ENCODE results near the gene MOV10L1. TPM values are rescaled to one million over a fixed set of nuclear protein-coding genes. Genes with fewer than 3 reads are reported as not detected.

The MOV10L1 gene
- total and polyA plus RNA-seq, 9 of the 15 experiments (the other 6 are each of a cell fraction or from before 2014, with no cell fraction given) = 0.06 to 0.43 (median 0.15) TPM

DNA sequence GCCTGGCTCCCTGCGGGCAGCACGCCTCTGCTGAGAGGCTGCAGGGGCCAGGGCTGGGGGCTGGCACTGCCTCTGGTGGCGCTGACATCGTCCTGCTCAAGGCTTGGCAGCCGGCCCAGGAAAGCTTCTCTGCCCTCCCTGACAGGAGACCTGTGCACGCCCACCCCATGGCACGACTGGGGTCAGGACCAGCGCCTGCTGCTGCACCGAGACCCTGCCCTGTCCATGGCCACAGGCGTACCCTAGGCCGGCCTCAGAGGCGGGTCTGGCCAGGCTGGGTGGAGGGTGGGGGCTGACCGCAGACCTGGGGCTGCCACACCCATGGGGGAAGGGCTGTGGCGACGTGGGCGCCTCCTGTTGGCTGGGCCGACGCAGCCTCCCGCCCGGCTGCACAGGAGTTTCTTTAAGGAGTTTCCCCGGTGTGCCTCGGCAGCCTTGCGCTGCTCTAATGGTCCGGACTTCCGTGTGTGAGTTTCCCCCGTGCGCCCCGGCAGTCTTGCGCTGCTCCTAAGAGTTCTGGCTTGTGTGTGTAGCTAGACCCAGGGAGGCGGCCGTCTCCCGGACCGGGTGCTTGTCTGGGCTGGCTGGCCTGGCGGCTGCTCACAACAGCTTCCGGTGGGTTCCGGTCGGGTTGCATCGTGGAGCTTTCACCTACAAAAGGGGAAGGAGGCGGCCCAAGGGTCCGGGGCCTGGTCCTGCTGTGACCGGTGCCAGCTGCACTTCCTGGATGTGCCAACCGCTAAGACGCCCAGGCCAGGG lies 100.6 kb downstream of the MOV10L1 start (continued):
- TF ChIP-seq, protein P1, sequence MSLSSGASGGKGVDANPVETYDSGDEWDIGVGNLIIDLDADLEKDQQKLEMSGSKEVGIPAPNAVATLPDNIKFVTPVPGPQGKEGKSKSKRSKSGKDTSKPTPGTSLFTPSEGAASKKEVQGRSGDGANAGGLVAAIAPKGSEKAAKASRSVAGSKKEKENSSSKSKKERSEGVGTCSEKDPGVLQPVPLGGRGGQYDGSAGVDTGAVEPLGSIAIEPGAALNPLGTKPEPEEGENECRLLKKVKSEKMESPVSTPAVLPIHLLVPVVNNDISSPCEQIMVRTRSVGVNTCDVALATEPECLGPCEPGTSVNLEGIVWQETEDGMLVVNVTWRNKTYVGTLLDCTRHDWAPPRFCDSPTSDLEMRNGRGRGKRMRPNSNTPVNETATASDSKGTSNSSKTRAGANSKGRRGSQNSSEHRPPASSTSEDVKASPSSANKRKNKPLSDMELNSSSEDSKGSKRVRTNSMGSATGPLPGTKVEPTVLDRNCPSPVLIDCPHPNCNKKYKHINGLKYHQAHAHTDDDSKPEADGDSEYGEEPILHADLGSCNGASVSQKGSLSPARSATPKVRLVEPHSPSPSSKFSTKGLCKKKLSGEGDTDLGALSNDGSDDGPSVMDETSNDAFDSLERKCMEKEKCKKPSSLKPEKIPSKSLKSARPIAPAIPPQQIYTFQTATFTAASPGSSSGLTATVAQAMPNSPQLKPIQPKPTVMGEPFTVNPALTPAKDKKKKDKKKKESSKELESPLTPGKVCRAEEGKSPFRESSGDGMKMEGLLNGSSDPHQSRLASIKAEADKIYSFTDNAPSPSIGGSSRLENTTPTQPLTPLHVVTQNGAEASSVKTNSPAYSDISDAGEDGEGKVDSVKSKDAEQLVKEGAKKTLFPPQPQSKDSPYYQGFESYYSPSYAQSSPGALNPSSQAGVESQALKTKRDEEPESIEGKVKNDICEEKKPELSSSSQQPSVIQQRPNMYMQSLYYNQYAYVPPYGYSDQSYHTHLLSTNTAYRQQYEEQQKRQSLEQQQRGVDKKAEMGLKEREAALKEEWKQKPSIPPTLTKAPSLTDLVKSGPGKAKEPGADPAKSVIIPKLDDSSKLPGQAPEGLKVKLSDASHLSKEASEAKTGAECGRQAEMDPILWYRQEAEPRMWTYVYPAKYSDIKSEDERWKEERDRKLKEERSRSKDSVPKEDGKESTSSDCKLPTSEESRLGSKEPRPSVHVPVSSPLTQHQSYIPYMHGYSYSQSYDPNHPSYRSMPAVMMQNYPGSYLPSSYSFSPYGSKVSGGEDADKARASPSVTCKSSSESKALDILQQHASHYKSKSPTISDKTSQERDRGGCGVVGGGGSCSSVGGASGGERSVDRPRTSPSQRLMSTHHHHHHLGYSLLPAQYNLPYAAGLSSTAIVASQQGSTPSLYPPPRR (CRISPR knock-in tag; IDR thresholded peaks at IDR 0.05; ENCODE audit: borderline replicate concordance) = no peak
- TF ChIP-seq ZNF121 (CRISPR knock-in tag; conservative IDR thresholded peaks at IDR 0.05) (no peak), MED1 (CRISPR knock-in tag; IDR thresholded peaks at IDR 0.05; ENCODE audit: borderline replicate concordance) (no peak), ZNF431 (CRISPR knock-in tag; IDR thresholded peaks at IDR 0.05) (no peak), PRPF4 (IDR thresholded peaks at IDR 0.05; ENCODE audit: insufficient read depth, low read depth, low read length, poor library complexity, severe bottlenecking) (no peak), ZBTB7A (IDR thresholded peaks at IDR 0.05; ENCODE audit: borderline replicate concordance, control insufficient read depth, low read depth, low read length) (peak; percentile 57; the same call in 1 of the 2 replicates), HMG20B (CRISPR knock-in tag; IDR thresholded peaks at IDR 0.05) (no peak), GABPB1 (CRISPR knock-in tag; IDR thresholded peaks at IDR 0.05) (peak; percentile 76), JUNB (CRISPR knock-in tag; conservative IDR thresholded peaks at IDR 0.05) (no peak), SP1 (CRISPR knock-in tag; IDR thresholded peaks at IDR 0.05) (peak; percentile 60; the same call in 1 of the 2 replicates), ILF3 (IDR thresholded peaks at IDR 0.05; ENCODE audit: borderline replicate concordance) (no peak), CCNT2 (IDR thresholded peaks at IDR 0.05; ENCODE audit: borderline replicate concordance, extremely low read depth, insufficient read length, low read depth, low read length) (peak; percentile 57), NEUROD1 (IDR thresholded peaks at IDR 0.05; ENCODE audit: borderline replicate concordance, low read depth, low read length, partially characterized antibody) (no peak), RBM15 (IDR thresholded peaks at IDR 0.05; ENCODE audit: insufficient read depth, low read length) (no peak), ZNF444 (CRISPR knock-in tag; IDR thresholded peaks at IDR 0.05) (no peak), MCM7 (IDR thresholded peaks at IDR 0.05) (no peak), ZSCAN29 (IDR thresholded peaks at IDR 0.05) (no peak), ADNP (tag; IDR thresholded peaks at IDR 0.05) (no peak), PHF20 (IDR thresholded peaks at IDR 0.05; ENCODE audit: partially characterized antibody) (no peak), RBBP5 (IDR thresholded peaks at IDR 0.05; ENCODE audit: borderline replicate concordance, insufficient read depth, low read length, poor library complexity, severe bottlenecking) (no peak)
- TF ChIP-seq, protein P2, sequence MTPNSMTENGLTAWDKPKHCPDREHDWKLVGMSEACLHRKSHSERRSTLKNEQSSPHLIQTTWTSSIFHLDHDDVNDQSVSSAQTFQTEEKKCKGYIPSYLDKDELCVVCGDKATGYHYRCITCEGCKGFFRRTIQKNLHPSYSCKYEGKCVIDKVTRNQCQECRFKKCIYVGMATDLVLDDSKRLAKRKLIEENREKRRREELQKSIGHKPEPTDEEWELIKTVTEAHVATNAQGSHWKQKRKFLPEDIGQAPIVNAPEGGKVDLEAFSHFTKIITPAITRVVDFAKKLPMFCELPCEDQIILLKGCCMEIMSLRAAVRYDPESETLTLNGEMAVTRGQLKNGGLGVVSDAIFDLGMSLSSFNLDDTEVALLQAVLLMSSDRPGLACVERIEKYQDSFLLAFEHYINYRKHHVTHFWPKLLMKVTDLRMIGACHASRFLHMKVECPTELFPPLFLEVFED (CRISPR knock-in tag; conservative IDR thresholded peaks at IDR 0.05) = no peak
- TF ChIP-seq, protein P3, sequence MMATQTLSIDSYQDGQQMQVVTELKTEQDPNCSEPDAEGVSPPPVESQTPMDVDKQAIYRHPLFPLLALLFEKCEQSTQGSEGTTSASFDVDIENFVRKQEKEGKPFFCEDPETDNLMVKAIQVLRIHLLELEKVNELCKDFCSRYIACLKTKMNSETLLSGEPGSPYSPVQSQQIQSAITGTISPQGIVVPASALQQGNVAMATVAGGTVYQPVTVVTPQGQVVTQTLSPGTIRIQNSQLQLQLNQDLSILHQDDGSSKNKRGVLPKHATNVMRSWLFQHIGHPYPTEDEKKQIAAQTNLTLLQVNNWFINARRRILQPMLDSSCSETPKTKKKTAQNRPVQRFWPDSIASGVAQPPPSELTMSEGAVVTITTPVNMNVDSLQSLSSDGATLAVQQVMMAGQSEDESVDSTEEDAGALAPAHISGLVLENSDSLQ (IDR thresholded peaks at IDR 0.05) = no peak

Data from K562 (cell line).